ENCODE data around the gene SRD5A2.

GRCh38 chr2:31556940-31557339, 23.8 kb downstream of the SRD5A2 start:
- TF ChIP-seq CTCF (IDR thresholded peaks at IDR 0.05) (no peak), EP300 (IDR thresholded peaks at IDR 0.05) (no peak), POLR2A (IDR thresholded peaks at IDR 0.05) (no peak), POLR2AphosphoS5 (IDR thresholded peaks at IDR 0.05) (no peak)
